ENCODE data around the gene CDC20. TPM values are rescaled to one million over a fixed set of nuclear protein-coding genes. Genes with fewer than 3 reads are reported as not detected.

Gene CDC20
- total RNA-seq, 1 donor from 2014 or later, result 164 TPM

GRCh38 chr1:43314233-43314632, 44.5 kb upstream of the CDC20 start:
- Mint-ChIP-seq H3K9me3 (no peaks in the 10 kb centered on the region), H3K4me3 (no peak overlapping the region), H3K4me1 (no peaks in the 10 kb centered on the region), H3K27ac (no peak overlapping the region), H3K36me3 (no peaks in the 10 kb centered on the region), H3K27me3 (ENCODE audit: insufficient read depth, low read depth) (no peaks in the 10 kb centered on the region)
- H3F3A ChIP-seq (ENCODE audit: low read depth), result no peaks in the 10 kb centered on the region
- no peaks in the 10 kb centered on the region for H3K4me1 ChIP-seq
- no peak for DNase-seq (ENCODE audit: low spot score)
- no peak overlapping the region for H3K4me3 ChIP-seq
- TF ChIP-seq, protein P1, sequence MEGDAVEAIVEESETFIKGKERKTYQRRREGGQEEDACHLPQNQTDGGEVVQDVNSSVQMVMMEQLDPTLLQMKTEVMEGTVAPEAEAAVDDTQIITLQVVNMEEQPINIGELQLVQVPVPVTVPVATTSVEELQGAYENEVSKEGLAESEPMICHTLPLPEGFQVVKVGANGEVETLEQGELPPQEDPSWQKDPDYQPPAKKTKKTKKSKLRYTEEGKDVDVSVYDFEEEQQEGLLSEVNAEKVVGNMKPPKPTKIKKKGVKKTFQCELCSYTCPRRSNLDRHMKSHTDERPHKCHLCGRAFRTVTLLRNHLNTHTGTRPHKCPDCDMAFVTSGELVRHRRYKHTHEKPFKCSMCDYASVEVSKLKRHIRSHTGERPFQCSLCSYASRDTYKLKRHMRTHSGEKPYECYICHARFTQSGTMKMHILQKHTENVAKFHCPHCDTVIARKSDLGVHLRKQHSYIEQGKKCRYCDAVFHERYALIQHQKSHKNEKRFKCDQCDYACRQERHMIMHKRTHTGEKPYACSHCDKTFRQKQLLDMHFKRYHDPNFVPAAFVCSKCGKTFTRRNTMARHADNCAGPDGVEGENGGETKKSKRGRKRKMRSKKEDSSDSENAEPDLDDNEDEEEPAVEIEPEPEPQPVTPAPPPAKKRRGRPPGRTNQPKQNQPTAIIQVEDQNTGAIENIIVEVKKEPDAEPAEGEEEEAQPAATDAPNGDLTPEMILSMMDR (IDR thresholded peaks at IDR 0.05), result no peak
- TF ChIP-seq EZH2 (IDR thresholded peaks at IDR 0.05) (no peak), EZH2phosphoT487 (IDR thresholded peaks at IDR 0.05) (no peak)
- H2AFZ ChIP-seq (replicated peaks), result no peak overlapping the region
- no peak overlapping the region for H3K27ac ChIP-seq
- H3K4me2 ChIP-seq, result no peak overlapping the region
- H3K9me3 ChIP-seq (ENCODE audit: low read depth), result no peaks in the 10 kb centered on the region
- no peaks in the 10 kb centered on the region for H3K36me3 ChIP-seq
- no peaks in the 10 kb centered on the region for H3K79me2 ChIP-seq (ENCODE audit: low read depth)
- H4K20me1 ChIP-seq (ENCODE audit: low read depth), result no peaks in the 10 kb centered on the region
- H3K9ac ChIP-seq, result no peak overlapping the region
- H3K27me3 ChIP-seq, result no peaks in the 10 kb centered on the region

DNA sequence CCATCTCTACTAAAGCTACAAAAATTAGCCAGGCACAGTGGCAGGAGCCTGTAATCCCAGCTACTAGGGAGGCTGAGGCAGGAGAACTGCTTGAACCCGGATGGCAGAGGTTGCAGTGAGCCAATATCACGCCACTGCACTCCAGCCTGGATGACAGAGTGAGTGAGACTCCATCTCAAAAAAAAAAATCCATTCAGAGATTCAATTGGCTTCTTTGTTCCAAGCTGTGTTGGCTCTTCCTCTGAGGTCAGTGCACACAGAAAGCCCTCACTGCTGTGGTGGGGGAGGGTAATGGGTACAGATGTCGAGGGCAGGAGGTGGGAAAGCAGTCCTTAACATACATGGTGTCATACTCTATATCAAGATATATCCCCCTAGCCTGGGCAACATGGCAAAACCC, 43.3 kb upstream of the CDC20 start:
- Histone ChIP-seq H3K4me2 (no peak overlapping the region), H3K79me2 (ENCODE audit: low read depth) (no peaks in the 10 kb centered on the region), H3K36me3 (no peaks in the 10 kb centered on the region), H2AFZ (replicated peaks) (no peak overlapping the region), H4K20me1 (ENCODE audit: low read depth) (no peaks in the 10 kb centered on the region), H3K9me3 (ENCODE audit: low read depth) (no peaks in the 10 kb centered on the region), H3K4me3 (no peak overlapping the region), H3F3A (ENCODE audit: low read depth) (no peaks in the 10 kb centered on the region), H3K27ac (no peak overlapping the region), H3K4me1 (no peaks in the 10 kb centered on the region), H3K27me3 (no peaks in the 10 kb centered on the region), H3K9ac (no peak overlapping the region)
- Mint-ChIP-seq H3K27me3 (ENCODE audit: insufficient read depth, low read depth) (no peaks in the 10 kb centered on the region), H3K4me3 (no peak overlapping the region), H3K9me3 (no peaks in the 10 kb centered on the region), H3K27ac (no peak overlapping the region), H3K4me1 (no peaks in the 10 kb centered on the region), H3K36me3 (no peaks in the 10 kb centered on the region)
- no peak for DNase-seq (ENCODE audit: low spot score)
- TF ChIP-seq EZH2phosphoT487 (IDR thresholded peaks at IDR 0.05) (no peak), EZH2 (IDR thresholded peaks at IDR 0.05) (no peak)
- TF ChIP-seq, protein P1 (IDR thresholded peaks at IDR 0.05), result no peak

DNA sequence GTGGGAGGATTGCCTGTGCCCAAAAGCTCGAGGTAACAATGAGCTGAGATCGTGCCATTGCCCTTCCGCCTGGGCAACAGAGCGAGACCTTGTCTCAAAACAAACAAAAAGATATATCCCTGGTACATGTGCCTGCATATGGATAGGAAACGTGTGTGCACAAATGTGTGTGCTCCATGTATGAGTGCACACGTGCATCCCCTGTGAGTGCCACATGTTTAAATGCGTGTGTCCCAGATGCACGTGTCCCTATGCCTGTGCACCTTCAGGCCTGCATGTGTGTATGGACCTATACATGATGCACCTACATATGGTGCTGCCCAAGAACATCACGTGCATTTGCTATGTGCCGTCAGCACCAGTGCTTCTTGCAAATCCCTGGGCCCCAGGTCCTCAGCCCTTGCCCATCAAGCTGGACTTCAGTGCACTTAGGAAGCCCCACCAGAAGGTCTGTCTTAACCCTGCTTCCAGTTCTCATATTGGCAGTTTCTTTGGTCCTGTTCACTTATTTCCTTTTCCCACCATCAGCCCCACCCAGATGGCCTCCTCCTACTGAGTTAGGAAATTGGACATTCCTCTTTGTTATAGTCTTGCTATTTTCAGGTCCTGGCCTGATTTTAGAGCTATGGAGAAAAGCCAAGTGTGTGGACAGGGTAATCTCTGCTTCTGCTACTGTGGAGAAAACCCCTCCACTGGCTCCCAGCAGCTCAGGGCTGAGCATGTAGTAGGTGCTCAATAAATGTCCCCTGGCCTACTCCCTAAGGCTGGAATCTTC, 42.6 kb upstream of the CDC20 start:
- no peaks in the 10 kb centered on the region for H3K4me1 Mint-ChIP-seq
- no peak overlapping the region for H3K27ac ChIP-seq
- no peaks in the 10 kb centered on the region for H3K9me3 ChIP-seq (ENCODE audit: low read depth)

More for the DNA sequence above, 42.6 kb upstream of the CDC20 start:
- no peak overlapping the region for H2AFZ ChIP-seq (replicated peaks)
- H3K27ac Mint-ChIP-seq, result no peak overlapping the region
- H3K27me3 ChIP-seq, result no peaks in the 10 kb centered on the region
- H3K4me2 ChIP-seq, result no peak overlapping the region
- no peaks in the 10 kb centered on the region for H3K36me3 Mint-ChIP-seq
- no peaks in the 10 kb centered on the region for H3K4me1 ChIP-seq
- no peak for DNase-seq (ENCODE audit: low spot score)
- TF ChIP-seq EZH2phosphoT487 (IDR thresholded peaks at IDR 0.05) (no peak), EZH2 (IDR thresholded peaks at IDR 0.05) (no peak)
- TF ChIP-seq, protein P1 (IDR thresholded peaks at IDR 0.05), result no peak
- H3K36me3 ChIP-seq, result no peaks in the 10 kb centered on the region
- H3F3A ChIP-seq (ENCODE audit: low read depth), result no peaks in the 10 kb centered on the region
- no peaks in the 10 kb centered on the region for H3K27me3 Mint-ChIP-seq (ENCODE audit: insufficient read depth, low read depth)
- no peak overlapping the region for H3K4me3 ChIP-seq
- H4K20me1 ChIP-seq (ENCODE audit: low read depth), result no peaks in the 10 kb centered on the region
- no peak overlapping the region for H3K9ac ChIP-seq
- H3K9me3 Mint-ChIP-seq, result no peaks in the 10 kb centered on the region
- H3K79me2 ChIP-seq (ENCODE audit: low read depth), result no peaks in the 10 kb centered on the region
- H3K4me3 Mint-ChIP-seq, result no peak overlapping the region
